ENCODE results near the gene POLR3K.

- TF ChIP-seq, protein P1, sequence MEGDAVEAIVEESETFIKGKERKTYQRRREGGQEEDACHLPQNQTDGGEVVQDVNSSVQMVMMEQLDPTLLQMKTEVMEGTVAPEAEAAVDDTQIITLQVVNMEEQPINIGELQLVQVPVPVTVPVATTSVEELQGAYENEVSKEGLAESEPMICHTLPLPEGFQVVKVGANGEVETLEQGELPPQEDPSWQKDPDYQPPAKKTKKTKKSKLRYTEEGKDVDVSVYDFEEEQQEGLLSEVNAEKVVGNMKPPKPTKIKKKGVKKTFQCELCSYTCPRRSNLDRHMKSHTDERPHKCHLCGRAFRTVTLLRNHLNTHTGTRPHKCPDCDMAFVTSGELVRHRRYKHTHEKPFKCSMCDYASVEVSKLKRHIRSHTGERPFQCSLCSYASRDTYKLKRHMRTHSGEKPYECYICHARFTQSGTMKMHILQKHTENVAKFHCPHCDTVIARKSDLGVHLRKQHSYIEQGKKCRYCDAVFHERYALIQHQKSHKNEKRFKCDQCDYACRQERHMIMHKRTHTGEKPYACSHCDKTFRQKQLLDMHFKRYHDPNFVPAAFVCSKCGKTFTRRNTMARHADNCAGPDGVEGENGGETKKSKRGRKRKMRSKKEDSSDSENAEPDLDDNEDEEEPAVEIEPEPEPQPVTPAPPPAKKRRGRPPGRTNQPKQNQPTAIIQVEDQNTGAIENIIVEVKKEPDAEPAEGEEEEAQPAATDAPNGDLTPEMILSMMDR (IDR thresholded peaks at IDR 0.05; ENCODE audit: borderline replicate concordance, extremely low read depth, low read length, poor library complexity, severe bottlenecking), result no peak
- no peak for TF ChIP-seq EZH2 (IDR thresholded peaks at IDR 0.05; ENCODE audit: borderline replicate concordance, low read depth, low read length, severe bottlenecking)
Measured at GRCh38 chr16:97822-98221, 44.4 kb upstream of the POLR3K start.
